Measurements from ENCODE around the gene KRTAP2-3.

The KRTAP2-3 gene

DNA sequence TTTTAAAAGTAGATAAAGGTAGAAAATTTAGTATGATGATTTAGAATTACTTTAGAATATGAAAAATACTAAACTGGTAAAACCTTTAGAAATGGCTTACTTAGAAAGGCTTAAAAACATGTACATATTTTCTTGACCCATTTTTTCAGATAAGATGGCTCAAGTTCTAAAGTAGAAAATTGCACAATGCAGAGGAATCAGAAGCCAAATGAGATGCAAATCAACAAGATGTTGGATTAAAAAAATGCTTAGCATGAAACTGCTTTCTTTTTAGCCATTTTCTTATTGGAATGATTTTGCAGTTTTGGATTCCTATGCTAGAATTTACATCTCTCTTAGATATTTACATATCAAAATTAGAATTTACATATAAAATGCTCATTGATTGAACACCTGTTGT is 49.5 kb downstream of the KRTAP2-3 start:
- Histone ChIP-seq H3K9me3 (ENCODE audit: insufficient read depth, low read length) (no peaks in the 10 kb centered on the region), H2AFZ (ENCODE audit: low read depth, low read length, severe bottlenecking) (no peak overlapping the region), H3K79me2 (ENCODE audit: insufficient read depth, low read length) (no peaks in the 10 kb centered on the region), H3K27ac (ENCODE audit: low read depth, low read length) (no peak overlapping the region), H3K9ac (ENCODE audit: low read length) (no peak overlapping the region), H3K4me3 (ENCODE audit: insufficient read depth, low read length, poor library complexity, severe bottlenecking) (no peak overlapping the region), H3F3A (ENCODE audit: insufficient read depth) (no peaks in the 10 kb centered on the region), H3K36me3 (ENCODE audit: low read length) (no peaks in the 10 kb centered on the region), H3K4me2 (ENCODE audit: low read depth, low read length, poor library complexity, severe bottlenecking) (no peak overlapping the region), H4K20me1 (ENCODE audit: low read depth, low read length) (no peaks in the 10 kb centered on the region), H3K27me3 (ENCODE audit: low read length) (no peaks in the 10 kb centered on the region), H3K9me2 (replicated peaks; ENCODE audit: insufficient read depth, low read length) (no peaks in the 10 kb centered on the region)
- no peak for TF ChIP-seq EZH2phosphoT487 (conservative IDR thresholded peaks at IDR 0.05; ENCODE audit: low read length)
- TF ChIP-seq, protein P1, sequence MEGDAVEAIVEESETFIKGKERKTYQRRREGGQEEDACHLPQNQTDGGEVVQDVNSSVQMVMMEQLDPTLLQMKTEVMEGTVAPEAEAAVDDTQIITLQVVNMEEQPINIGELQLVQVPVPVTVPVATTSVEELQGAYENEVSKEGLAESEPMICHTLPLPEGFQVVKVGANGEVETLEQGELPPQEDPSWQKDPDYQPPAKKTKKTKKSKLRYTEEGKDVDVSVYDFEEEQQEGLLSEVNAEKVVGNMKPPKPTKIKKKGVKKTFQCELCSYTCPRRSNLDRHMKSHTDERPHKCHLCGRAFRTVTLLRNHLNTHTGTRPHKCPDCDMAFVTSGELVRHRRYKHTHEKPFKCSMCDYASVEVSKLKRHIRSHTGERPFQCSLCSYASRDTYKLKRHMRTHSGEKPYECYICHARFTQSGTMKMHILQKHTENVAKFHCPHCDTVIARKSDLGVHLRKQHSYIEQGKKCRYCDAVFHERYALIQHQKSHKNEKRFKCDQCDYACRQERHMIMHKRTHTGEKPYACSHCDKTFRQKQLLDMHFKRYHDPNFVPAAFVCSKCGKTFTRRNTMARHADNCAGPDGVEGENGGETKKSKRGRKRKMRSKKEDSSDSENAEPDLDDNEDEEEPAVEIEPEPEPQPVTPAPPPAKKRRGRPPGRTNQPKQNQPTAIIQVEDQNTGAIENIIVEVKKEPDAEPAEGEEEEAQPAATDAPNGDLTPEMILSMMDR (IDR thresholded peaks at IDR 0.05; ENCODE audit: insufficient read depth, low read length, poor library complexity, severe bottlenecking): no peak

DNA sequence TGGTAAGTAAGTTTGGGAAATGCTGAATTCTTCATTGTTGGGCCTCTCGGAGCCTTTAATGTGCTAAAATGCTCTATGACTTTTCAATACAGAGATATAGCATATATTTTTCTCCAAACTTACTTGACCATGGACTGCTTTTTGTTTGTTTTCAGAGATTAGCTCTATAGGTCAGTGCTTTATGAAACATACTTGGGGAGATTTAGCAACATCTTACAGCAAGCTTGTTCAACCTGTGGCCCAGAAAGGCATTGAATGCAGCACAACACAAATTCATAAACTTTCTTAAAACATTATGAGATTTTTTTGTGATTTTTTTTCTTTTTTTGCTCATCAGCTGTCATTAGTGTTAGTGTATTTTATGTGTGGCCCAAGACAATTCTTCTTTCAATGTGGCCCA is 50.0 kb downstream of the KRTAP2-3 start:
- Histone ChIP-seq H3K4me2 (ENCODE audit: low read depth, low read length, poor library complexity, severe bottlenecking) (no peak overlapping the region), H3F3A (ENCODE audit: insufficient read depth) (no peaks in the 10 kb centered on the region), H2AFZ (ENCODE audit: low read depth, low read length, severe bottlenecking) (no peak overlapping the region), H3K9me3 (ENCODE audit: insufficient read depth, low read length) (no peaks in the 10 kb centered on the region), H3K36me3 (ENCODE audit: low read length) (no peaks in the 10 kb centered on the region), H3K9me2 (replicated peaks; ENCODE audit: insufficient read depth, low read length) (no peaks in the 10 kb centered on the region), H3K27me3 (ENCODE audit: low read length) (no peaks in the 10 kb centered on the region), H4K20me1 (ENCODE audit: low read depth, low read length) (no peaks in the 10 kb centered on the region), H3K4me3 (ENCODE audit: insufficient read depth, low read length, poor library complexity, severe bottlenecking) (no peak overlapping the region), H3K9ac (ENCODE audit: low read length) (no peak overlapping the region), H3K27ac (ENCODE audit: low read depth, low read length) (no peak overlapping the region), H3K79me2 (ENCODE audit: insufficient read depth, low read length) (no peaks in the 10 kb centered on the region)
- TF ChIP-seq, protein P1 (IDR thresholded peaks at IDR 0.05; ENCODE audit: insufficient read depth, low read length, poor library complexity, severe bottlenecking): no peak
- TF ChIP-seq EZH2phosphoT487 (conservative IDR thresholded peaks at IDR 0.05; ENCODE audit: low read length): no peak

DNA sequence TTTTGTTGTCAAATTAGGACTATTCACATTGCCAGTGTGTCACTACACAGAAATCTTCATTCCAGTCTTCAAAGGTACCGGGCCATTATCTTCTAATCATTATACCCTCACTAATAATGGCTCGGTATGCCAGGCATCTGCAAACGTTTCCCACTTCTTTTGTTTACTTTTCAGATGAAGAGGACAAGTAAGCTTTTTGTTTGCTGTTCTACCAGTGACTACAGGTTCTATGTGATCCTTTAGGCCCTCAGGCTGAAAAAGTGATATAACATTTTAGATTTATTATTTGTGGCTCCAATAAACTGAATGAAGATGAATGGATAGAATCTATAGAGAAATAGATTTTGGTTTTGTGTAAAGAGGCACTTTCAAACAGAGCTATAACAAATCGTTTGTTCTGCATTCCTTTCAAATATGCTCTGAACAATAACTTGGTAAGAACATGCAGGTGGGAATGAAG is 50.6 kb downstream of the KRTAP2-3 start:
- no peaks in the 10 kb centered on the region for H3K9me2 ChIP-seq (replicated peaks; ENCODE audit: insufficient read depth, low read length)
- H3K27me3 ChIP-seq (ENCODE audit: low read length): no peaks in the 10 kb centered on the region
- H3K36me3 ChIP-seq (ENCODE audit: low read length): no peaks in the 10 kb centered on the region
- H3K4me3 ChIP-seq (ENCODE audit: insufficient read depth, low read length, poor library complexity, severe bottlenecking): no peak overlapping the region
- no peak overlapping the region for H2AFZ ChIP-seq (ENCODE audit: low read depth, low read length, severe bottlenecking)
- no peak overlapping the region for H3K27ac ChIP-seq (ENCODE audit: low read depth, low read length)
- no peak for TF ChIP-seq EZH2phosphoT487 (conservative IDR thresholded peaks at IDR 0.05; ENCODE audit: low read length)
- TF ChIP-seq, protein P1 (IDR thresholded peaks at IDR 0.05; ENCODE audit: insufficient read depth, low read length, poor library complexity, severe bottlenecking): no peak
- no peaks in the 10 kb centered on the region for H4K20me1 ChIP-seq (ENCODE audit: low read depth, low read length)
- no peaks in the 10 kb centered on the region for H3F3A ChIP-seq (ENCODE audit: insufficient read depth)
- no peak overlapping the region for H3K4me2 ChIP-seq (ENCODE audit: low read depth, low read length, poor library complexity, severe bottlenecking)
- H3K9me3 ChIP-seq (ENCODE audit: insufficient read depth, low read length): no peaks in the 10 kb centered on the region
- H3K79me2 ChIP-seq (ENCODE audit: insufficient read depth, low read length): no peaks in the 10 kb centered on the region
- H3K9ac ChIP-seq (ENCODE audit: low read length): no peak overlapping the region

Data from SU-DHL-6 (cell line).